HL-60/S4 (cell line): ENCODE measurements around the gene DAP3.
"Not testable (repeated sequence)": the region's sequence is repeated elsewhere in the genome, so short reads cannot be mapped to it uniquely, and the experiment has no call there.

Experiments
- in situ Hi-C: fragments of 300-500 bp; cut with MboI; formaldehyde crosslinking; loops from 2 replicates; pipeline ENCODE4 v1.14.3; 2022; ENCODE audit warnings: low sequenced_read_pairs

DAP3 gene

GRCh38 chr1:155715777-155716176 is 26.9 kb downstream of the DAP3 start:
- in situ Hi-C loops: no loop called here

DNA sequence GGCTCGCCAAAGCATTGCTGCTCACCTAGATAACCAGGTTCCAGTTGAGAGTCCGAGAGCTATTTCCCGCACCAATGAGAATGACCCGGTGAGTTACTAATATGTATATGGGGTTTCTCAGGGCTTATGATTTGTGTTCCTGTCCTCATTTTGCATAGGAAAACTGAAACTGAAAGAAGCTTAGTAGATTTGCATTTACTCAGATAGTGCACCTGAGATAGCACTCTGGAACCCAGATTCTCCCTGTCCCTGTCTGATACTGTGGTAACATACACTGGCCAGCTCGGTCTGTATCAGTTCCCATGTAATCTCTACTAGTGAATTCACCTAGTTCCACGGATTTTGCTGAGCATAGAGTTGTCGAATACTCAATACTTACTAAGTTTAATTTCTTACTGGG is 28.1 kb downstream of the DAP3 start:
- in situ Hi-C loops: no loop called here

DNA sequence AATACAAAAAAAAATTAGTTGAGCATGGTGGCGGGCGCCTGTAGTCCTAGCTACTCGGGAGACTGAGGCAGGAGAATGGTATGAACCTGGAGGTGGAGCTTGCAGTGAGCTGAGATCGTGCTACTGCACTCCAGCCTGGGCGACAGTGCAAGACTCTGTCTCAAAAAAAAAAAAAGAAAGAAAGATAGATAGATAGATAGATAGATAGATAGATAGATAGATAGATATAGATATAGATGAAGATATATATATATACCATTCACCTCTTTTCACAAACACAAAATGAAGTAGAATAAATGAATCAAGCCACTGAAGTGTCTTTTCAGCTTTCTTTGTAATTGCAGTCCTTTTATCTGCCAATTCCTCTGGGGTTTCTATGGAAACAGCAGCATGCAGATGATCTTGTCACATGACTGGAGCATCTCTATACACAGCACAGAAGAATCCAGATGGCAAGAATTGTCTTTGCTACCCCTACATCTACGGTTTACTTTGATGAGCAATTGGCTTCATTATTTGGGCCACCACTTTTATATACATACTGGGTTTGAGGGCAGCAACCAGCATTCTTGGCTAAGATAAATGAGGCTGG is 29.7 kb downstream of the DAP3 start:
- in situ Hi-C loops: not testable (repeated sequence)

DNA sequence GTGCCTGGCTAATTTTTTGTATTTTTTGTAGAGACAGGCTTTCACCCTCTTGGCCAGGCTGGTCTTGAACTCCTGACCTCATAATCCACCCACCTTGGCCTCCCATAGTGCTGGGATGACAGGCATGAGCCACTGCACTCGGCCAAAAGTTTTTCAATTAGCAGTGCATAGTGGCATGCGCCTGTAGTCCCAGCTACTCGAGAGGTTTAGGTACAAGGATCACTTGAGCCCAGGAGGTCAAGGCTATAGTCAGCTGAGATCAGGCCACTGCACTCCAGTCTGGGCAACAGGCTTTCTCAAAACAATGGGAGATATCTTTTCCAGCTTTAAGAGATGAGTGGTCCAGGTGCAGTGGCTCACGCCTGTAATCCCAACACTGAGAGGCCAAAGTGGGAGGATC is 30.8 kb downstream of the DAP3 start:
- in situ Hi-C loops: no loop called here

DNA sequence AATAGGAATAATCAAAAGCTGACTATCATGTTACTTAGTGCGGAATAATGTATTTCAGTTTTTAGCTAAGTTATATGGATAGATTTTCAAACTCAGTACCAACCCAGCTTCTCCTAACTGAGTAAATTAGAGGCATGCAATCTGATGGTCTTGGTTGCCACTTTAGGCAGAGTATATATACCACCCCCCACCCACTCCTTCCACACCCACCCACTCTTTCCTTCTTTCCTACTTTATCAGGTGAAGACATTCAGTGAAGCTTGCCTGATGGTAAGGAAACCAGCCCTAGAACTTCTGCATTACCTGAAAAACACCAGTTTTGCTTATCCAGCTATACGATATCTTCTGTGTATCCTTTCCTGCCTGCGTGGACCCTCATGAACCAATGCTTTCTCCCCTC is 36.3 kb downstream of the DAP3 start:
- in situ Hi-C loops: no loop called here

DNA sequence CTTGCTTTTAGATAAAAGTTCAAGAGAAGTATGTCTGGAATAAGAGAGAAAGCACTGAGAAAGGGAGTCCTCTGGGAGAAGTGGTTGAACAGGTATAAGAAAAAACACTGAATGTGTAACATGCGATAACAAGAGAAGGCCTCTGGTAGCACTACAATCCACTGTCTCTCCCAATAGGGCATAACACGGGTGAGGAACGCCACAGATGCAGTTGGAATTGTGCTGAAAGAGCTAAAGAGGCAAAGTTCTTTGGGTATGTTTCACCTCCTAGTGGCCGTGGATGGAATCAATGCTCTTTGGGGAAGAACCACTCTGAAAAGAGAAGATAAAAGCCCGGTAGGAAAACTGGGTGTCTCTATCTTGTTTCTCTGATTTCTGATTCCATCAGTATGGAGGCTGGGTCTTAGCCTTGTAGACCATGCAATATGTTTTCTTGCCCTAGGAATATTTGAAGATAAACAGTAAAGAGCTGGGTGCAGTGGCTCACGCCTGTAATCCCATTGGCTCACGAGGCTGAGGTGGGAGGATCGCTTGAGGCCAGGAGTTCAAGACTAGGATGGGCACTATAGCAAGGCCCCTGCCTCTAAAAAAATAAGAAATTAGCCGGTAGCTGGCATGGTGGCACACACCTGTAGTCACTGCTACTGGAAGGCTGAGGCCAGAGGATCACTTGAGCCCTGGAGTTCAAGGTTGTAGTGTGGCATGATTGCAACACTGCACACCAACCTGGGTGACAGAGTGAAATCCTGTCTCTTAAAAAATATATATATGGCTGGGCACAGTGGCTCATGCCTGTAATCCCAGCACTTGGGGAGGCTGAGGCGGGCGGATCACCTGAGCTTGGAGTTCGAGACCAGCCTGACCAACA is 40.4 kb downstream of the DAP3 start:
- in situ Hi-C loops: no loop called here

- in situ Hi-C loops: no loop called here
Observed at GRCh38 chr1:155740995-155741394, 52.1 kb downstream of the DAP3 start.

DNA sequence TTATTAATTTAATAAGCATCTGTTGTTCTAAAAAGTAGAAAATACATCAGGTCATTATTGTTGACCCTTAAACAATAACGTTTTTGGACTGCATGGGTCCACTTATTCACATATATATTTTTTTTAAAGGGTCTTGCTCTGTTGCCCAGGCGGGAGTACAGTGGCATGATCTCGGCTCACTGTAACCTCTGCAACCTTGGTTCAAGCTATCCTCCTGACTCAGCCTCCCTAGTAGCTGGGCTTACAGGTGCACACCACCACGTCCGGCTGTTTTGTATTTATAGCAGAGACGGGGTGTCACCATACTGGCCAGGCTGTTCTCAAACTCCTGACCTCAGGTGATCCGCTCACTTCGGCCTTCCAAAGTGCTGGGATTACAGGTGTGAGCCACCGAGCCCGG is 53.0 kb downstream of the DAP3 start:
- in situ Hi-C loops: no loop called here

DNA sequence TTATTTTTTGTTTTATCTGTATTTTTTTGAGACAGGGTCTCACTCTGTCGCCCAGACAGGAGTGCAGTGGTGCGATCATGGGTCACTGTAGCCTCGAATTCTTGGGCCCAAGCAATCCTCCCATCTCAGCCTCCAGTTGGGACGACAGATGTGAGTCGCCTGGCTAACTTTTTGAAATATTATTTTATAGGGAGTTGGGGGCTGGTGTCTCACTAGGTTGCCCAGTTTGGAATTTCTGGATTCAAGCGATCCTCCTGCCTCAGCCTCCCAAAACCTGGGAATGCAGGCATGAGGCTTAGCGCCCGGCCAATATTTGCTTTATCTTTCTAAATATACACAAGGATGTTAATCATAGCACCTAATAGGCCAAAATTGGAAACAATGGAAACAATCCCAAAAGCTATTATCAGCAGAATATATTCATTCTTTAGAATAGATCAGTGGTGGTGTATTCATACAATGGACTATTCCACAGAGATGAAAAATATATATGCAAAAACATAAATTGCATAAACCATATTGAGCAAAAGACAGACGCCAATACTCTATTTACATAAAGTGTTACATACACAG is 55.9 kb downstream of the DAP3 start:
- in situ Hi-C loops: no loop called here

- in situ Hi-C loops: not testable (repeated sequence)
Observed at GRCh38 chr1:155745284-155746228, 56.7 kb downstream of the DAP3 start.

DNA sequence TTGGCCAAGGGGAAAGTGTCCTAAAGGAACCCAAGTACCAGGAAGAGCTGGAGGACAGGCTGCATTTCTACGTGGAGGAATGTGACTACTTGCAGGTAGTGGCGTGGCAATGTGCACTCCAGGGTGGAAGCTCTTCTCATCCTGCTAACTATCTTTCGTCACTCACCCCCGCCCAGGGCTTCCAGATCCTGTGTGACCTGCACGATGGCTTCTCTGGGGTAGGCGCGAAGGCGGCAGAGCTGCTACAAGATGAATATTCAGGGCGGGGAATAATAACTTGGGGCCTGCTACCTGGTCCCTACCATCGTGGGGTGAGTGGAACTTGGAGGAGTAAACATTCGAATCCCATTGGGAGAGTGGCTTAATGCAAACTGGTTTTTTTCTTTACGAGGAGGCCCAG is 58.7 kb downstream of the DAP3 start:
- in situ Hi-C loops: not testable (repeated sequence)

DNA sequence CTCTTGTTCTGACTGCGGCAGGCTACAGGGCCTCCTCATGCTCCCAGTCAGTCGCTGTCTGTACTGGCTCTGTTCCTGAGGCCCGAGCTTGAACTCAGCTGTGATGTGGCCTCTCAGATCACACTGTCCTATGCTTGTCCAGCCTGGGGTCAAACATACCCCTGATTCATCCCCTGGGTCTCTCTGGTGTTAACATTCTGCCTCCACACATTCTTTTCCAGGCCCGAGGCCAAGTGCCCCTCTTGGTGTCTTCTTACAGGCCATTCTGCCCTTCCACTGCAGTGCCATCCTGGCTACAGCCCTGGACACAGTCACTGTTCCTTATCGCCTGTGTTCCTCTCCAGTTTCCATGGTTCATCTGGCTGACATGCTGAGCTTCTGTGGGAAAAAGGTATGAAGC is 59.2 kb downstream of the DAP3 start:
- in situ Hi-C loops: not testable (repeated sequence)

- in situ Hi-C loops: not testable (repeated sequence)
Observed at GRCh38 chr1:155759017-155759416, 70.1 kb downstream of the DAP3 start.

DNA sequence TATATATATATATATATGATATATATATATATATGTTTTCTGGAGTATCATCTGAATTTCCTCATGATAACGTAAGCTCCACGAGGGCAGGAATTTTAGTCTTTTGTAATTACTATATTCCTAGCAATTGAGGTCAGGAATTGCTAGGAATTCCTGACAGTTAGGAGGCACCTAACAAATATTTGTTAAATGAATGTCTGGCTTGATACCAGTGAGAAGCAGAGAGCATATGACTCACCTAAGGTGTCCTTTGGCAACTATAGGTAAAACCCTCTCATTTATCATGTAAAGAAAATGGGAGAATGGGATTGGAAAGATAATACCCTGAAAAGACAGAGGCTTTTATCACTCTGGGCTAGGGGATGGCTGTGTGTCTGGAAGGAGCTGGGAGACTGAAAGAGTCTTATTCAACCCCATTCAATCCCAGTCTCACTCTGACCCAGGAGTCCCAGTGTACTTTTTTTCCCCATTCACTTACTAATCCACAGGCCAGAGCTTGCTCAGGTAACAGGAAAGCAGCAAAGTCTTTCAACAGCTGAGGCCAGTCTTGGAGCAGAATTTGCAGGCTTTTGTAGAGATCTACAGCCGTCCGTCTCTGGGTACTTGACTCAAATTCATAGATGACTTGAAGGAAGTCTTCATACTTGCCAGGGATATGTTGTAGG is 71.2 kb downstream of the DAP3 start:
- in situ Hi-C loops: no loop called here

GRCh38 chr1:155760751-155761475 is 72.0 kb downstream of the DAP3 start:
- in situ Hi-C loops: no loop called here

DNA sequence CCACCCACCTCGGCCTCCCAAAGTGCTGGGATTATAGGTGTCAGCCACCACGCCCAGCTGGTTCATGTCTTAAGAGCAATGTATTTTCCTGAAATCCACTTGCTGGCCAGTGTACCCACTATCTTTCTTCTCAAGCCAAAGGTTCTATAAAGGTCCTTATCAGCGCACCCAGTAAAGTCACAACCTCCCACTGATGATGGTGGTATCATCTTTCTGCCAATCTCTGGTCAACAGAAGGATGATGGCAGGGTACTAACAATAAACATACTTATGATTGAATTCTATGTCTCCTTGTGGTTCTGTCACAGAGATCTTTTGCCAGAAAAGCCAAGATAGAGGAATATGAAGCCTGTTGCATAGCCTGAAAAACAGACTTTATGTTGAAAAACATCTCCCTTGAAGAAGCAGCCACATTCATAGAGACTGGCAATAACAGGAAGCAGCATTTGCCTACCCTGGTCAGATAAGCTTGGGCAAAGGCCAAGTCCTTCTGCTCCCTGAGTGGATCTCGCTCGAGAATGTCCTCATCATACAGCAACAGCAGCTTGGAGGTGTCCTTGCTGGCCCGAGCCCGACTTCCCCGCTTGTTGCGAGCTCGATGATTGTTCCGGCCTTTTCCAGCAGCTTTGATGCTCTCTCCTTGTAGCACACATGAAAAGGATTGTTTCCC is 73.0 kb downstream of the DAP3 start:
- in situ Hi-C loops: no loop called here

DNA sequence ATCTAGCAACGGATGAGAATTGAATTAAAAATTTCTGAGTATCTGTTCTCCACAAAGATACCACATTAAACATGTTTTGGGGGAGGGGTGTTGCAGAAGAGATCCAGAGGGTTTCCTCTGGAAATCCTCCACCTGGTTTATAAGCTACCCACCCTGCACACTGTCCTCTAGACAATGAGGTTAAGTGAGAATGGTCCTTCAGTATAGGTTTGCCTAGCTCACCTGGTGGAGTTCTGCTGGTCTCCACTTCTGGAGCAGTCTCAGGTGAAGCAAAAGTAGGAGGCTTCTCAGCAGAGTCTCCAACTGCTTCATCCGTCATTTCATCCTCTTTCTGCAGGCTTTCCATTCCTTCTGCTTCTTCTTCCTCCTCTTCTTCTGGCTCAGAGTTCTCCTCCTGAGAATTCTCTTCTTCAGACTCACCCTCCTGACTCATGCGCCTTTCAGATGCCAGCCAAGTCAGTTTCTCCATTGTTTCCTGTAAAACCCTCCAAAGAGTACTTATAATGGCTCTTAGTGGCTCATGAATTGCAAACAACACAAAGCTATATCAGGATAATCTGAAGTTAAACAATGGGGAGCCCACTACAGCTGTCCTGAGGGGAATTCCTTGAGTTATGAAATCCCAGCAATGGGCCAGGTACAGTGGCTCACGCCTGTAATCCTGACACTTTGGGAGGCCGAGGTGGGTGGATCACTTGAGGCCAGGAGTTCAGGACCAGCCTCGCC is 74.4 kb downstream of the DAP3 start:
- in situ Hi-C loops: not testable (repeated sequence)

DNA sequence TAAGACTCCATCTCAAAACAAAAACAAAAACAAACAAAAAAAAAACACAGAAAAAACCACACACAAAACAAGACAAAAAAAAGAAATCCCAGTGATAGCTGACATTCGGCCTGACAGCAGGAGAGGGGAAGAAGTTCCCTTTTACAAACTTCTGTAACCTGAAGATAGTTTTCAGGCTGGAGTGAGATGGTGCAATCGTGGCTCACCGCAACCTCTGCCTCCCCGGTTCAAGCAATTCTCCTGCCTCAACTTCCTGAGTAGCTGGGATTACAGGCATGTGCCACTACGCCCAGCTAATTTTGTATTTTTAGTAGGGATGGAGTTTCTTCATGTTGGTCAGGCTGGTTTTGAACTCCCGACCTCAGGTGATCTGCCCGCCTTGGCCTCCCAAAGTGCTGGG is 75.1 kb downstream of the DAP3 start:
- in situ Hi-C loops: not testable (repeated sequence)
